ENCODE measurements around the gene PGM3.

Gene PGM3

DNA sequence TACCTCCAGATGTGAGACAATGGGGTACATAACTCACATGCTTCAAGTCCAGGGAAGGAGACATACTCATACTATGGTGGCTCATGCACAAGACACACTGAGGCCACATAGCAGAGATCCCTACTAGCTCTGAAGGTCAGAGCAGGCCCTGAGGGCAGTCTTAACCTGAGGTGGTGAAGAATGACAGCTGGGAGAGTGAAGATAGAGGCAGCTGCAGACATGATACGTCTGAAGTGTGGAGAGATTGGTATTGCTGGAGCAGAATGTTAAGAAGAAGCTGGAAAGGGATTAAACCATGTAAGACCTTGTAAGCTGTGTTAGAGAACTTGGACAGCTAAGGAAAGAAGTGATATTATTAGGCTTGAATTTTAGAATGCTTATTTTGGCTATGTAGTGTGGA is 32.9 kb downstream of the PGM3 start:
- no peaks in the 10 kb centered on the region for H3K4me1 ChIP-seq (ENCODE audit: control insufficient read depth, insufficient read depth, low read length)
- CTCF ChIA-PET = interaction anchor here (0.7 to 1.1 kb wide), 4 partner anchors 55 to 814 kb away, joined by 3 to 9 read pairs (median 4); partner anchors contain the start of gene UBE3D
- no peak for TF ChIP-seq ZNF24 (tag by site-specific recombination; IDR thresholded peaks at IDR 0.05)
- no peak for TF ChIP-seq ZNF555 (tag by site-specific recombination; conservative IDR thresholded peaks at IDR 0.05)
- TF ChIP-seq, protein P1, sequence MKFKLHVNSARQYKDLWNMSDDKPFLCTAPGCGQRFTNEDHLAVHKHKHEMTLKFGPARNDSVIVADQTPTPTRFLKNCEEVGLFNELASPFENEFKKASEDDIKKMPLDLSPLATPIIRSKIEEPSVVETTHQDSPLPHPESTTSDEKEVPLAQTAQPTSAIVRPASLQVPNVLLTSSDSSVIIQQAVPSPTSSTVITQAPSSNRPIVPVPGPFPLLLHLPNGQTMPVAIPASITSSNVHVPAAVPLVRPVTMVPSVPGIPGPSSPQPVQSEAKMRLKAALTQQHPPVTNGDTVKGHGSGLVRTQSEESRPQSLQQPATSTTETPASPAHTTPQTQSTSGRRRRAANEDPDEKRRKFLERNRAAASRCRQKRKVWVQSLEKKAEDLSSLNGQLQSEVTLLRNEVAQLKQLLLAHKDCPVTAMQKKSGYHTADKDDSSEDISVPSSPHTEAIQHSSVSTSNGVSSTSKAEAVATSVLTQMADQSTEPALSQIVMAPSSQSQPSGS (tag by site-specific recombination; IDR thresholded peaks at IDR 0.05; ENCODE audit: low read depth) = no peak
- TF ChIP-seq BCL11A (tag by site-specific recombination; IDR thresholded peaks at IDR 0.05; ENCODE audit: low read depth) = no peak
- H3K27ac ChIP-seq (ENCODE audit: extremely low read depth, low read depth, low read length) = no peak overlapping the region
- H3K9me3 ChIP-seq (ENCODE audit: control insufficient read depth, insufficient read depth, low read depth, low read length) = no peaks in the 10 kb centered on the region
- H3K4me3 ChIP-seq (ENCODE audit: low read depth, low read length) = no peak overlapping the region
- POLR2A ChIA-PET = no interaction called here
- peaks cover 9 to 83% of the 10 kb centered on the region in 2 experiments for H3K36me3 ChIP-seq (ENCODE audit: control insufficient read depth in 2 of 2, insufficient read depth in 1 of 2, low read length in 2 of 2)

DNA sequence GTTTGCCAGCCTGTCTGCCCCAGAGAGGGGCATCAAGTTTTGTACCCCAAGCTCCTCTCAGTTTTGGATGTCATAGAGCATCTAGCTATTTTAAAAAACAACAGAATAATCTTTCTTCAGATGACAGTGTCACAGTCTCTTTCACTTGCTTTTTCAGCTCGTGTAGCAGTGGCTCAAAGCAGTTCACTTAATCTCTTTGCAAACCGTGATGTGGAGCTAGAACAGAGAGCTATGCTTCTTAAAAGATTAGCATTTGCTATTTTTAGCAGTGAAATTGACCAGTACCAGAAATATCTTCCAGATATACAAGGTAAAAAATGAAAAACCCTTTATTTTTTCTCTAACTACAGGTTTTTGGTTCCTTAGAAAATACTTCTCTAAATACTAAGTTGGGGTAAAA is 37.3 kb downstream of the PGM3 start:
- Histone ChIP-seq H3K4me3 (ENCODE audit: low read depth, low read length) (no peak overlapping the region), H3K9me3 (ENCODE audit: control insufficient read depth, insufficient read depth, low read depth, low read length) (no peaks in the 10 kb centered on the region), H3K36me3 (ENCODE audit: control insufficient read depth in 2 of 2, insufficient read depth in 1 of 2, low read length in 2 of 2) (peaks cover 26 to 76% of the 10 kb centered on the region in 2 experiments), H3K4me1 (ENCODE audit: control insufficient read depth, insufficient read depth, low read length) (no peaks in the 10 kb centered on the region), H3K27ac (ENCODE audit: extremely low read depth, low read depth, low read length) (no peak overlapping the region)
- ChIA-PET POLR2A (interaction anchor here (1.0 kb wide), 1 partner anchor 17 kb away, joined by 3 read pairs; no protein-coding TSS in a partner anchor), CTCF (interaction anchor here (0.7 to 1.0 kb wide), 2 partner anchors 59 to 903 kb away, joined by 3 read pairs; no protein-coding TSS in a partner anchor)
- TF ChIP-seq ZNF664 (tag by site-specific recombination; IDR thresholded peaks at IDR 0.05) (no peak), ZSCAN23 (tag by site-specific recombination; IDR thresholded peaks at IDR 0.05) (no peak), ZNF366 (tag by site-specific recombination; conservative IDR thresholded peaks at IDR 0.05) (no peak), ZNF266 (tag by site-specific recombination; IDR thresholded peaks at IDR 0.05; ENCODE audit: low read depth) (no peak), ZNF76 (tag by site-specific recombination; IDR thresholded peaks at IDR 0.05; ENCODE audit: borderline replicate concordance, low read depth) (no peak), ZNF426 (tag by site-specific recombination; IDR thresholded peaks at IDR 0.05) (no peak), ZNF571 (tag by site-specific recombination; IDR thresholded peaks at IDR 0.05) (no peak), ZNF10 (tag by site-specific recombination; IDR thresholded peaks at IDR 0.05) (no peak), ZFHX2 (tag by site-specific recombination; conservative IDR thresholded peaks at IDR 0.05) (no peak), BCL11A (tag by site-specific recombination; IDR thresholded peaks at IDR 0.05; ENCODE audit: low read depth) (no peak), ZIC2 (tag by site-specific recombination; IDR thresholded peaks at IDR 0.05) (no peak), SP7 (tag by site-specific recombination; IDR thresholded peaks at IDR 0.05) (no peak)
- TF ChIP-seq, protein P2, sequence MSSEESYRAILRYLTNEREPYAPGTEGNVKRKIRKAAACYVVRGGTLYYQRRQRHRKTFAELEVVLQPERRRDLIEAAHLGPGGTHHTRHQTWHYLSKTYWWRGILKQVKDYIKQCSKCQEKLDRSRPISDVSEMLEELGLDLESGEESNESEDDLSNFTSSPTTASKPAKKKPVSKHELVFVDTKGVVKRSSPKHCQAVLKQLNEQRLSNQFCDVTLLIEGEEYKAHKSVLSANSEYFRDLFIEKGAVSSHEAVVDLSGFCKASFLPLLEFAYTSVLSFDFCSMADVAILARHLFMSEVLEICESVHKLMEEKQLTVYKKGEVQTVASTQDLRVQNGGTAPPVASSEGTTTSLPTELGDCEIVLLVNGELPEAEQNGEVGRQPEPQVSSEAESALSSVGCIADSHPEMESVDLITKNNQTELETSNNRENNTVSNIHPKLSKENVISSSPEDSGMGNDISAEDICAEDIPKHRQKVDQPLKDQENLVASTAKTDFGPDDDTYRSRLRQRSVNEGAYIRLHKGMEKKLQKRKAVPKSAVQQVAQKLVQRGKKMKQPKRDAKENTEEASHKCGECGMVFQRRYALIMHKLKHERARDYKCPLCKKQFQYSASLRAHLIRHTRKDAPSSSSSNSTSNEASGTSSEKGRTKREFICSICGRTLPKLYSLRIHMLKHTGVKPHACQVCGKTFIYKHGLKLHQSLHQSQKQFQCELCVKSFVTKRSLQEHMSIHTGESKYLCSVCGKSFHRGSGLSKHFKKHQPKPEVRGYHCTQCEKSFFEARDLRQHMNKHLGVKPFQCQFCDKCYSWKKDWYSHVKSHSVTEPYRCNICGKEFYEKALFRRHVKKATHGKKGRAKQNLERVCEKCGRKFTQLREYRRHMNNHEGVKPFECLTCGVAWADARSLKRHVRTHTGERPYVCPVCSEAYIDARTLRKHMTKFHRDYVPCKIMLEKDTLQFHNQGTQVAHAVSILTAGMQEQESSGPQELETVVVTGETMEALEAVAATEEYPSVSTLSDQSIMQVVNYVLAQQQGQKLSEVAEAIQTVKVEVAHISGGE (tag by site-specific recombination; conservative IDR thresholded peaks at IDR 0.05; ENCODE audit: low read depth) = no peak
- TF ChIP-seq, protein P3, sequence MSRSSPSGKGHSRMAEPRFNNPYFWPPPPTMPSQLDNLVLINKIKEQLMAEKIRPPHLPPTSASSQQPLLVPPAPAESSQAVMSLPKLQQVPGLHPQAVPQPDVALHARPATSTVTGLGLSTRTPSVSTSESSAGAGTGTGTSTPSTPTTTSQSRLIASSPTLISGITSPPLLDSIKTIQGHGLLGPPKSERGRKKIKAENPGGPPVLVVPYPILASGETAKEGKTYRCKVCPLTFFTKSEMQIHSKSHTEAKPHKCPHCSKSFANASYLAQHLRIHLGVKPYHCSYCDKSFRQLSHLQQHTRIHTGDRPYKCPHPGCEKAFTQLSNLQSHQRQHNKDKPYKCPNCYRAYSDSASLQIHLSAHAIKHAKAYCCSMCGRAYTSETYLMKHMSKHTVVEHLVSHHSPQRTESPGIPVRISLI (tag by site-specific recombination; IDR thresholded peaks at IDR 0.05) = no peak
- TF ChIP-seq, protein P4, sequence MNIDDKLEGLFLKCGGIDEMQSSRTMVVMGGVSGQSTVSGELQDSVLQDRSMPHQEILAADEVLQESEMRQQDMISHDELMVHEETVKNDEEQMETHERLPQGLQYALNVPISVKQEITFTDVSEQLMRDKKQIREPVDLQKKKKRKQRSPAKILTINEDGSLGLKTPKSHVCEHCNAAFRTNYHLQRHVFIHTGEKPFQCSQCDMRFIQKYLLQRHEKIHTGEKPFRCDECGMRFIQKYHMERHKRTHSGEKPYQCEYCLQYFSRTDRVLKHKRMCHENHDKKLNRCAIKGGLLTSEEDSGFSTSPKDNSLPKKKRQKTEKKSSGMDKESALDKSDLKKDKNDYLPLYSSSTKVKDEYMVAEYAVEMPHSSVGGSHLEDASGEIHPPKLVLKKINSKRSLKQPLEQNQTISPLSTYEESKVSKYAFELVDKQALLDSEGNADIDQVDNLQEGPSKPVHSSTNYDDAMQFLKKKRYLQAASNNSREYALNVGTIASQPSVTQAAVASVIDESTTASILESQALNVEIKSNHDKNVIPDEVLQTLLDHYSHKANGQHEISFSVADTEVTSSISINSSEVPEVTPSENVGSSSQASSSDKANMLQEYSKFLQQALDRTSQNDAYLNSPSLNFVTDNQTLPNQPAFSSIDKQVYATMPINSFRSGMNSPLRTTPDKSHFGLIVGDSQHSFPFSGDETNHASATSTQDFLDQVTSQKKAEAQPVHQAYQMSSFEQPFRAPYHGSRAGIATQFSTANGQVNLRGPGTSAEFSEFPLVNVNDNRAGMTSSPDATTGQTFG (tag by site-specific recombination; IDR thresholded peaks at IDR 0.05; ENCODE audit: borderline replicate concordance) = no peak

Data from HEK293 (cell line).